ENCODE data around the gene VAMP8.
"Not testable (repeated sequence)": the region's sequence is repeated elsewhere in the genome, so short reads cannot be mapped to it uniquely, and the experiment has no call there.

VAMP8 gene

DNA sequence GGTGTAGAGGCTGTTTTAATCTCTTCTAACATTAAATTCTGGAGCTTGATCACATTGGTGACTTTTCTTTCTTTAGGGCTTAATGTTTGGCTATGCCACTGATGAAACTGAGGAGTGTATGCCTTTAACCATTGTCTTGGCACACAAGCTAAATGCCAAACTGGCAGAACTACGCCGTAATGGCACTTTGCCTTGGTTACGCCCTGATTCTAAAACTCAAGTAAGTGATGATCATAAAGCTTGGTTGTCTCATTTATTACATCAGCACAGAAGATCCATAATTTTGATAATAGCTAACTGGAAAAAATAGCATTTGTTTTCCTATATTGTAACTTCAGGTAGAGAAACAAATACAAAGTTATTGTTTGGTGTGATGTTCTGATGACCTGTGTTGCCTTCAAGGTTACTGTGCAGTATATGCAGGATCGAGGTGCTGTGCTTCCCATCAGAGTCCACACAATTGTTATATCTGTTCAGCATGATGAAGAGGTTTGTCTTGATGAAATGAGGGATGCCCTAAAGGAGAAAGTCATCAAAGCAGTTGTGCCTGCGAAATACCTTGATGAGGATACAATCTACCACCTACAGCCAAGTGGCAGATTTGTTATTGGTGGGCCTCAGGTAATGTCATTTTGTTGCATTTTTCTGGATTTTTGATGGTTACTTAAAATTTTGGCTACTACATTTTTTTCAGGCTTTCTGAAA is 35.5 kb upstream of the VAMP8 start:
- peaks cover 34% of the 10 kb centered on the region for H4K20me1 ChIP-seq (ENCODE audit: control insufficient read depth, insufficient read depth, low read depth, low read length)
- H3K27me3 ChIP-seq (ENCODE audit: control insufficient read depth, low read length), result no peaks in the 10 kb centered on the region
- H3K36me3 ChIP-seq (ENCODE audit: control insufficient read depth, low read length), result peaks cover 89% of the 10 kb centered on the region
- H3K9me2 ChIP-seq (replicated peaks; ENCODE audit: control insufficient read depth, low read length), result no peaks in the 10 kb centered on the region
- H3K4me3 ChIP-seq (ENCODE audit: low read length), result peak overlapping the region; percentile 100
- H3K4me2 ChIP-seq (ENCODE audit: low read length), result peak overlapping the region; percentile 98
- H3K9me3 ChIP-seq (ENCODE audit: control insufficient read depth, insufficient read depth, low read length), result no peaks in the 10 kb centered on the region
- peaks cover 68% of the 10 kb centered on the region for H3F3A ChIP-seq (ENCODE audit: control insufficient read depth, insufficient read depth)
- TF ChIP-seq EZH2phosphoT487 (IDR thresholded peaks at IDR 0.05; ENCODE audit: borderline replicate concordance, low read length), result no peak
- TF ChIP-seq, protein P1, sequence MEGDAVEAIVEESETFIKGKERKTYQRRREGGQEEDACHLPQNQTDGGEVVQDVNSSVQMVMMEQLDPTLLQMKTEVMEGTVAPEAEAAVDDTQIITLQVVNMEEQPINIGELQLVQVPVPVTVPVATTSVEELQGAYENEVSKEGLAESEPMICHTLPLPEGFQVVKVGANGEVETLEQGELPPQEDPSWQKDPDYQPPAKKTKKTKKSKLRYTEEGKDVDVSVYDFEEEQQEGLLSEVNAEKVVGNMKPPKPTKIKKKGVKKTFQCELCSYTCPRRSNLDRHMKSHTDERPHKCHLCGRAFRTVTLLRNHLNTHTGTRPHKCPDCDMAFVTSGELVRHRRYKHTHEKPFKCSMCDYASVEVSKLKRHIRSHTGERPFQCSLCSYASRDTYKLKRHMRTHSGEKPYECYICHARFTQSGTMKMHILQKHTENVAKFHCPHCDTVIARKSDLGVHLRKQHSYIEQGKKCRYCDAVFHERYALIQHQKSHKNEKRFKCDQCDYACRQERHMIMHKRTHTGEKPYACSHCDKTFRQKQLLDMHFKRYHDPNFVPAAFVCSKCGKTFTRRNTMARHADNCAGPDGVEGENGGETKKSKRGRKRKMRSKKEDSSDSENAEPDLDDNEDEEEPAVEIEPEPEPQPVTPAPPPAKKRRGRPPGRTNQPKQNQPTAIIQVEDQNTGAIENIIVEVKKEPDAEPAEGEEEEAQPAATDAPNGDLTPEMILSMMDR (IDR thresholded peaks at IDR 0.05; ENCODE audit: low read depth, low read length, poor library complexity, severe bottlenecking), result no peak
- no peak overlapping the region for H3K27ac ChIP-seq (ENCODE audit: low read depth, low read length)
- peaks cover 61% of the 10 kb centered on the region for H3K79me2 ChIP-seq (ENCODE audit: control insufficient read depth, low read length)
- peaks cover 30% of the 10 kb centered on the region for H3K4me1 ChIP-seq (ENCODE audit: control insufficient read depth, low read length)

DNA sequence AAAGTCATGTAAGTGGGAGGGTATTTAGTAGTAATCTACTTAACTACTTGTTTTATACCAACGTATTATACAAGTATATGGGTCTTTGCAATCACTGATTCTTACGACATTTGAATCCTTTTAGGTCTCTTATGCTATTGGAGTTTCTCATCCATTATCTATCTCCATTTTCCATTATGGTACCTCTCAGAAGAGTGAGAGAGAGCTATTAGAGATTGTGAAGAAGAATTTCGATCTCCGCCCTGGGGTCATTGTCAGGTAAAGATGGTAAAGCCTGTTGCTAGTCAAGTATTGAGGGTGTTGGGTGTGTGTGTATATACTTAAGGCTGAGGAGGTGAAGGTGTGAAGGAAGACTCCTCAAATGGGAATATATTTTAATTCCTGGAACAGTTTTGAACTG is 34.6 kb upstream of the VAMP8 start:
- peaks cover 93% of the 10 kb centered on the region for H3K36me3 ChIP-seq (ENCODE audit: control insufficient read depth, low read length)
- peaks cover 52% of the 10 kb centered on the region for H3K79me2 ChIP-seq (ENCODE audit: control insufficient read depth, low read length)
- H3F3A ChIP-seq (ENCODE audit: control insufficient read depth, insufficient read depth), result peaks cover 77% of the 10 kb centered on the region
- no peaks in the 10 kb centered on the region for H3K9me3 ChIP-seq (ENCODE audit: control insufficient read depth, insufficient read depth, low read length)
- H3K4me1 ChIP-seq (ENCODE audit: control insufficient read depth, low read length), result peaks cover 22% of the 10 kb centered on the region
- peaks cover 34% of the 10 kb centered on the region for H4K20me1 ChIP-seq (ENCODE audit: control insufficient read depth, insufficient read depth, low read depth, low read length)
- no peak overlapping the region for H3K4me3 ChIP-seq (ENCODE audit: low read length)
- no peaks in the 10 kb centered on the region for H3K9me2 ChIP-seq (replicated peaks; ENCODE audit: control insufficient read depth, low read length)
- H3K27me3 ChIP-seq (ENCODE audit: control insufficient read depth, low read length), result no peaks in the 10 kb centered on the region
- no peak overlapping the region for H3K4me2 ChIP-seq (ENCODE audit: low read length)
- TF ChIP-seq, protein P1 (IDR thresholded peaks at IDR 0.05; ENCODE audit: low read depth, low read length, poor library complexity, severe bottlenecking), result no peak
- no peak for TF ChIP-seq EZH2phosphoT487 (IDR thresholded peaks at IDR 0.05; ENCODE audit: borderline replicate concordance, low read length)
- no peak overlapping the region for H3K27ac ChIP-seq (ENCODE audit: low read depth, low read length)

DNA sequence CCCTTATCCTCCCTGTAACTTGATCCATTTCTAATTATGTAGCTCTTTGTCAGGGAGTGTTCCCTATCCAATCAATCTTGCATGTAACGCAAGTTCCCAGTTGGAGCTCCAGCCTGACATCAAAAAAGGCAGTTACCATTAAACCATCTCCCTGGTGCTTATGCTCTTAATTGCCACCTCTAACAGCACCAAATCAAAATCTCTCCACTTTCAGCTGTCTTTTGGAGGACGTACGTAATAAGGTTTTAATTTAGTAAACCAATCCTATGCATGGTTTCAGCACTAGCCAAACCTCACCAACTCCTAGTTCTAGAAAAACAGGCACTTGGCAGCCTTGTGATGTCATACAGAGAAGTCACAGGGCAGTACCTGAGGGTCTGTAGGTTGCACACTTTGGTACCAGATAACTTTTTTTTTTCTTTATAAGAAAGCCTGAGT is 33.1 kb upstream of the VAMP8 start:
- Histone ChIP-seq H3K79me2 (ENCODE audit: control insufficient read depth, low read length) (peaks cover 37% of the 10 kb centered on the region), H3F3A (ENCODE audit: control insufficient read depth, insufficient read depth) (peaks cover 87% of the 10 kb centered on the region), H4K20me1 (ENCODE audit: control insufficient read depth, insufficient read depth, low read depth, low read length) (peaks cover 34% of the 10 kb centered on the region), H3K36me3 (ENCODE audit: control insufficient read depth, low read length) (peaks cover 87% of the 10 kb centered on the region), H3K4me1 (ENCODE audit: control insufficient read depth, low read length) (peaks cover 22% of the 10 kb centered on the region)
- H3K4me2 ChIP-seq (ENCODE audit: low read length); H3K27me3 ChIP-seq (ENCODE audit: control insufficient read depth, low read length); H3K9me3 ChIP-seq (ENCODE audit: control insufficient read depth, insufficient read depth, low read length); H3K4me3 ChIP-seq (ENCODE audit: low read length); H3K9me2 ChIP-seq (replicated peaks; ENCODE audit: control insufficient read depth, low read length); H3K27ac ChIP-seq (ENCODE audit: low read depth, low read length): not testable (repeated sequence)

DNA sequence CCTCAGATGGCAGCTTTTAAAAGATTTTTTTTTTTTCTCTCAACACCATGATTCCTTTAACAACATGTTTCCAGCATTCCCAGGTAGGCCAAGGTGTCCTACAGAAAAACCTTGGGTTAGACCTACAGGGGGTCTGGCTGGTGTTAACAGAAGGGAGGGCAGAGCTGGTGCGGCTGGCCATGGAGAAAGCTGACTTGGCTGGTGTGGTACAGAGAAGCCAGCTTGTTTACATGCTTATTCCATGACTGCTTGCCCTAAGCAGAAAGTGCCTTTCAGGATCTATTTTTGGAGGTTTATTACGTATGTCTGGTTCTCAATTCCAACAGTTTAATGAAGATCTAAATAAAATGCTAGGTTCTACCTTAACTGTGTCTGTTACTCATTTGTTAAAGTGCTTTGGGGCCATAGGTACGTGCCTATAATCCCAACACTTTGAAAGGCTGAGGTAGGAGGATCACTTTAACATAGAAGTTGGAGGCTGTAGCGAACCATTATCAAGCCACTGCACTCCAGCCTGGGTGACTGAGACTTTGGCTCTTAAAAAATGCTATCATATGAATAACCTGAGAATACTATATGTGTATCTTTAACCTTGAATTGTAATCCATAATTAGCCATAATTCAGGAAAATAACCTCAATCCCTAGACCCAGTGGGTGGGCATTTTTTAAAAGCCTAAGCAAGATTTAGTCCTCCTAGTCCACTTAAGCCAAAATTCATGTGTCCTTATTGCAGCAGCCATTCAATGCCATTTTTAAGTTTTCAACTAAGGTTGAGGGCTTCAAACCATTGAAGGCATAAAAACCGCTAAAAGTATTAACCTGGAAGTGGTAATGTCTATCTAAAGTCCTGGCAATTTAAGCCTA is 32.2 kb upstream of the VAMP8 start:
- Histone ChIP-seq H4K20me1 (ENCODE audit: control insufficient read depth, insufficient read depth, low read depth, low read length) (peaks cover 28% of the 10 kb centered on the region), H3K79me2 (ENCODE audit: control insufficient read depth, low read length) (peaks cover 28% of the 10 kb centered on the region), H3K4me1 (ENCODE audit: control insufficient read depth, low read length) (peaks cover 21% of the 10 kb centered on the region), H3K36me3 (ENCODE audit: control insufficient read depth, low read length) (peaks cover 83% of the 10 kb centered on the region), H3F3A (ENCODE audit: control insufficient read depth, insufficient read depth) (peaks cover 82% of the 10 kb centered on the region)
- not testable (repeated sequence) for H3K4me2 ChIP-seq (ENCODE audit: low read length); H3K9me3 ChIP-seq (ENCODE audit: control insufficient read depth, insufficient read depth, low read length); H3K4me3 ChIP-seq (ENCODE audit: low read length); H3K9me2 ChIP-seq (replicated peaks; ENCODE audit: control insufficient read depth, low read length); H3K27ac ChIP-seq (ENCODE audit: low read depth, low read length); H3K27me3 ChIP-seq (ENCODE audit: control insufficient read depth, low read length)

All from DOHH2 (cell line).